Measurements from ENCODE around the gene NOX4. TPM values are rescaled to one million over a fixed set of nuclear protein-coding genes. Genes with fewer than 3 reads are reported as not detected.
"Not testable (repeated sequence)": the region's sequence is repeated elsewhere in the genome, so short reads cannot be mapped to it uniquely, and the experiment has no call there.

The NOX4 gene
- total RNA-seq, 1 experiment from 2014 or later: not detected

- H3F3A ChIP-seq (ENCODE audit: insufficient read depth, low read depth); H3K27me3 ChIP-seq (ENCODE audit: insufficient read depth, low read depth); DNase-seq; H2AFZ ChIP-seq; H3K4me2 ChIP-seq; CTCF ChIA-PET; POLR2A ChIA-PET (ENCODE audit: unreplicated experiment); H4K20me1 ChIP-seq (ENCODE audit: insufficient read depth); intact Hi-C loops (cut with micrococcal nuclease; ENCODE audit: unreplicated experiment); H3K9me2 ChIP-seq (ENCODE audit: insufficient read depth); H3K27ac ChIP-seq; H3K4me1 ChIP-seq (replicated peaks; ENCODE audit: insufficient read depth); BruUV-seq (replicated peaks); H3K4me3 ChIP-seq; H3K36me3 ChIP-seq (ENCODE audit: low read depth); H3K9me3 ChIP-seq (ENCODE audit: insufficient read depth, low read depth); H3K79me2 ChIP-seq (ENCODE audit: low read depth): not testable (repeated sequence)
These were observed 112.2 kb downstream of the NOX4 start for GRCh38 chr11:89378986-89379385.

GRCh38 chr11:89369356-89369755 is 121.8 kb downstream of the NOX4 start:
- H3K9me3 ChIP-seq (ENCODE audit: insufficient read depth, low read depth); BruUV-seq (replicated peaks); H3F3A ChIP-seq (ENCODE audit: insufficient read depth, low read depth); H3K4me1 ChIP-seq (replicated peaks; ENCODE audit: insufficient read depth); CTCF ChIA-PET; DNase-seq; H3K4me3 ChIP-seq; H4K20me1 ChIP-seq (ENCODE audit: insufficient read depth); POLR2A ChIA-PET (ENCODE audit: unreplicated experiment); H3K27ac ChIP-seq; H3K27me3 ChIP-seq (ENCODE audit: insufficient read depth, low read depth); H3K9me2 ChIP-seq (ENCODE audit: insufficient read depth); H2AFZ ChIP-seq; H3K79me2 ChIP-seq (ENCODE audit: low read depth); intact Hi-C loops (cut with micrococcal nuclease; ENCODE audit: unreplicated experiment); H3K36me3 ChIP-seq (ENCODE audit: low read depth); H3K4me2 ChIP-seq: not testable (repeated sequence)

- H2AFZ ChIP-seq; H3K27ac ChIP-seq; H3K4me3 ChIP-seq; H3K79me2 ChIP-seq (ENCODE audit: low read depth); CTCF ChIA-PET; H3K9me2 ChIP-seq (ENCODE audit: insufficient read depth); H3K36me3 ChIP-seq (ENCODE audit: low read depth); POLR2A ChIA-PET (ENCODE audit: unreplicated experiment); H3K4me2 ChIP-seq; BruUV-seq (replicated peaks); H4K20me1 ChIP-seq (ENCODE audit: insufficient read depth); H3K9me3 ChIP-seq (ENCODE audit: insufficient read depth, low read depth); H3K27me3 ChIP-seq (ENCODE audit: insufficient read depth, low read depth); H3K4me1 ChIP-seq (replicated peaks; ENCODE audit: insufficient read depth); intact Hi-C loops (cut with micrococcal nuclease; ENCODE audit: unreplicated experiment); H3F3A ChIP-seq (ENCODE audit: insufficient read depth, low read depth); DNase-seq: not testable (repeated sequence)
These were observed 126.3 kb downstream of the NOX4 start for GRCh38 chr11:89364856-89365255.

DNA sequence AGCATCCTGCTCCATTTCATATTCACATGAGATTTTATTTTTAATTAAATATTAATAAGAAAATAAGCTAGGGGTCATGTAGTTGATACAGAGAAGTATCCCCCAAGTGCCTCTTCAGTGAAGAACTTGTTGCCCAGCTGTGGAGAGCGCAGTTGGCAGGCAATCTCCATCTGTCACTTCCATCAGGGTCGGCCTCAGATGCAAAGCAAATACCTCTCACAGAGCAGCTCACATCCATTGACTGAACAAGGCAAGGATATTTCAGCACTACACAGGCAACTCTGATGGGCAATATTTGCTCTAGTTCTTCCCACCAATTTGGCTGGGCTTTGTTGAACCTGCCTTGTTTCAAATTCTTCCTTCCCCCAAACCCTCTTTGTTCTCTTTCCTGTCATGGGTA is 129.4 kb downstream of the NOX4 start:
- no peaks in the 10 kb centered on the region for H3K9me2 ChIP-seq (ENCODE audit: insufficient read depth)
- no peaks in the 10 kb centered on the region for H4K20me1 ChIP-seq (ENCODE audit: insufficient read depth)
- CTCF ChIA-PET: no interaction called here
- H3F3A ChIP-seq (ENCODE audit: insufficient read depth, low read depth): no peaks in the 10 kb centered on the region
- intact Hi-C loops (cut with micrococcal nuclease; ENCODE audit: unreplicated experiment): no loop called here
- POLR2A ChIA-PET (ENCODE audit: unreplicated experiment): no interaction called here
- DNase-seq: no peak
- no peaks in the 10 kb centered on the region for H3K79me2 ChIP-seq (ENCODE audit: low read depth)
- H3K9me3 ChIP-seq (ENCODE audit: insufficient read depth, low read depth): no peaks in the 10 kb centered on the region
- no peaks in the 10 kb centered on the region for H3K4me1 ChIP-seq (replicated peaks; ENCODE audit: insufficient read depth)
- no peak overlapping the region for H3K4me3 ChIP-seq
- H3K27me3 ChIP-seq (ENCODE audit: insufficient read depth, low read depth): no peaks in the 10 kb centered on the region
- BruUV-seq (replicated peaks): no TSS peak
- no peak overlapping the region for H3K4me2 ChIP-seq
- no peak overlapping the region for H2AFZ ChIP-seq
- no peaks in the 10 kb centered on the region for H3K36me3 ChIP-seq (ENCODE audit: low read depth)
- TF ChIP-seq, protein P1, sequence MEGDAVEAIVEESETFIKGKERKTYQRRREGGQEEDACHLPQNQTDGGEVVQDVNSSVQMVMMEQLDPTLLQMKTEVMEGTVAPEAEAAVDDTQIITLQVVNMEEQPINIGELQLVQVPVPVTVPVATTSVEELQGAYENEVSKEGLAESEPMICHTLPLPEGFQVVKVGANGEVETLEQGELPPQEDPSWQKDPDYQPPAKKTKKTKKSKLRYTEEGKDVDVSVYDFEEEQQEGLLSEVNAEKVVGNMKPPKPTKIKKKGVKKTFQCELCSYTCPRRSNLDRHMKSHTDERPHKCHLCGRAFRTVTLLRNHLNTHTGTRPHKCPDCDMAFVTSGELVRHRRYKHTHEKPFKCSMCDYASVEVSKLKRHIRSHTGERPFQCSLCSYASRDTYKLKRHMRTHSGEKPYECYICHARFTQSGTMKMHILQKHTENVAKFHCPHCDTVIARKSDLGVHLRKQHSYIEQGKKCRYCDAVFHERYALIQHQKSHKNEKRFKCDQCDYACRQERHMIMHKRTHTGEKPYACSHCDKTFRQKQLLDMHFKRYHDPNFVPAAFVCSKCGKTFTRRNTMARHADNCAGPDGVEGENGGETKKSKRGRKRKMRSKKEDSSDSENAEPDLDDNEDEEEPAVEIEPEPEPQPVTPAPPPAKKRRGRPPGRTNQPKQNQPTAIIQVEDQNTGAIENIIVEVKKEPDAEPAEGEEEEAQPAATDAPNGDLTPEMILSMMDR (conservative IDR thresholded peaks at IDR 0.05): no peak
- no peak overlapping the region for H3K27ac ChIP-seq

- H3K36me3 ChIP-seq (ENCODE audit: low read depth); H3K4me1 ChIP-seq (replicated peaks; ENCODE audit: insufficient read depth); DNase-seq; H3K79me2 ChIP-seq (ENCODE audit: low read depth); intact Hi-C loops (cut with micrococcal nuclease; ENCODE audit: unreplicated experiment); H2AFZ ChIP-seq; H3K4me3 ChIP-seq; CTCF ChIA-PET; H3K9me2 ChIP-seq (ENCODE audit: insufficient read depth); H3K27ac ChIP-seq; H4K20me1 ChIP-seq (ENCODE audit: insufficient read depth); BruUV-seq (replicated peaks); H3K27me3 ChIP-seq (ENCODE audit: insufficient read depth, low read depth); POLR2A ChIA-PET (ENCODE audit: unreplicated experiment); H3K9me3 ChIP-seq (ENCODE audit: insufficient read depth, low read depth); H3F3A ChIP-seq (ENCODE audit: insufficient read depth, low read depth); H3K4me2 ChIP-seq: not testable (repeated sequence)
These were observed 132.0 kb downstream of the NOX4 start for GRCh38 chr11:89359208-89359607.

Measured in PC-9 (cell line).